ENCODE measurements around the gene ST14. TPM values are rescaled to one million over a fixed set of nuclear protein-coding genes. Genes with fewer than 3 reads are reported as not detected.

The ST14 gene
- total and polyA plus RNA-seq, 2 experiments from 2014 or later, result not detected

DNA sequence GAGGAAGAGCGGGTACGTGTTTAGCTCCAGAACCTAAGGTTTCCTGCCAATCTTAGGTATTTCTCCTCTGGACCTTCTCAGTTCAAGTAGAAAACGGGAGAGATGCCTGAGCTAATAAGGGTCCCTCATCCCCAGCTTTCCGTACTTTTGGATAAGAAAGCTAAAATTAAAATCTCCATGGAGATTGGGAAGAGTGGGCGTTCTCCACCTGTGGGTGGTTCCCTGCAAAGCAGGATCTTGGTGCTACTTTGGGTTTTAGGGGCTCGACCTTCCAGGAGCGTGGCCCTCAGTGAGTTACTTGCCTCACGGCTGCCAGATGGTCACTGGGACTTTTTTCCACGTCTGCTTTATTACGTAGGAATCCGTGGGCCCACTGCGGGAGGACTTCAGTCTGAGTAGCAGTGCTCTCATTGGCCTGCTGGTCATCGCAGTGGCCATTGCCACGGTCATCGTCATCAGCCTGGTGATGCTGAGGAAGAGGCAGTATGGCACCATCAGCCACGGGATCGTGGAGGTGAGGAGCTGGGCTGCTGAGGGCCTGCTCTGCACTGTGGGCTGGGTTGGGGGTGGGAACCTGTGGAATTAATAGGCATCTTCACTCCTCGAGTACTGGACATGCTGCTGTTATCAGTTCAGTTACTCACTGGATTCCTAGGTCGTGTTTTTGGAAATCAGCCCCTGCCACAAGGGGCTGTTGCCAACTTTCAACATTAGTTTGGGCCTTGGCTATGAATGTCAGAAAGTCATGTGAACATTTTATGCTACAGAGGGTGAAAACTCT is 17.8 kb upstream of the ST14 start:
- Histone ChIP-seq H3K9me2 (ENCODE audit: insufficient read depth) (no peaks in the 10 kb centered on the region), H4K20me1 (ENCODE audit: insufficient read depth) (no peaks in the 10 kb centered on the region), H3K9ac (no peak overlapping the region), H3K9me3 (ENCODE audit: low read depth) (no peaks in the 10 kb centered on the region), H3K79me2 (ENCODE audit: insufficient read depth) (no peaks in the 10 kb centered on the region), H3K4me1 (ENCODE audit: insufficient read depth) (no peaks in the 10 kb centered on the region), H2AFZ (no peak overlapping the region), H3K4me3 (no peak overlapping the region), H3F3A (ENCODE audit: insufficient read depth) (no peaks in the 10 kb centered on the region), H3K36me3 (ENCODE audit: low read depth) (peaks cover 20% of the 10 kb centered on the region), H3K27me3 (replicated peaks; ENCODE audit: insufficient read depth) (no peaks in the 10 kb centered on the region), H3K27ac (no peak overlapping the region), H3K4me2 (ENCODE audit: unreplicated experiment) (no peak overlapping the region)
- DNase-seq, result peak; percentile 32
- WGBS, 2 experiments (ENCODE audit: low coverage in 1 of 2, low lambda C conversion rate in 2 of 2, missing lambda C conversion rate in 2 of 2), result 81 to 87% methylated on average over 18 to 19 of the region's 19 CpGs
- TF ChIP-seq EZH2 (IDR thresholded peaks at IDR 0.05; ENCODE audit: insufficient read depth, poor library complexity, severe bottlenecking) (no peak), EZH2phosphoT487 (IDR thresholded peaks at IDR 0.05; ENCODE audit: insufficient read depth, low read depth) (no peak)
- in situ Hi-C loops (cut with MboI), result no loop called here

DNA sequence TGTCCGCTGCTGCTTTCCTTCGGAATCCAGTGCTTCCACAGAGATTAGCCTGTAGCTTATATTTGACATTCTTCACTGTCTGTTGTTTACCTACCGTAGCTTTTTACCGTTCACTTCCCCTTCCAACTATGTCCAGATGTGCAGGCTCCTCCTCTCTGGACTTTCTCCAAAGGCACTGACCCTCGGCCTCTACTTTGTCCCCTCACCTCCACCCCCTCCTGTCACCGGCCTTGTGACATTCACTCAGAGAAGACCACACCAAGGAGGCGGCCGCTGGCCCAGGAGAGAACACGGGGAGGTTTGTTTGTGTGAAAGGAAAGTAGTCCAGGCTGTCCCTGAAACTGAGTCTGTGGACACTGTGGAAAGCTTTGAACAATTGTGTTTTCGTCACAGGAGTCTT is 15.4 kb upstream of the ST14 start:
- DNase-seq, result no peak
- Histone ChIP-seq H3K9me2 (ENCODE audit: insufficient read depth) (no peaks in the 10 kb centered on the region), H3K4me1 (ENCODE audit: insufficient read depth) (no peaks in the 10 kb centered on the region), H3K4me3 (no peak overlapping the region), H3K27ac (no peak overlapping the region), H3K27me3 (replicated peaks; ENCODE audit: insufficient read depth) (no peaks in the 10 kb centered on the region), H2AFZ (no peak overlapping the region), H4K20me1 (ENCODE audit: insufficient read depth) (no peaks in the 10 kb centered on the region), H3K4me2 (ENCODE audit: unreplicated experiment) (no peak overlapping the region), H3F3A (ENCODE audit: insufficient read depth) (no peaks in the 10 kb centered on the region), H3K79me2 (ENCODE audit: insufficient read depth) (no peaks in the 10 kb centered on the region), H3K36me3 (ENCODE audit: low read depth) (peaks cover 10% of the 10 kb centered on the region), H3K9me3 (ENCODE audit: low read depth) (no peaks in the 10 kb centered on the region), H3K9ac (no peak overlapping the region)
- in situ Hi-C loops (cut with MboI), result no loop called here
- WGBS, 2 experiments (ENCODE audit: low coverage in 1 of 2, low lambda C conversion rate in 2 of 2, missing lambda C conversion rate in 2 of 2), result 91 to 95% methylated on average over 10 of the region's 10 CpGs
- TF ChIP-seq EZH2phosphoT487 (IDR thresholded peaks at IDR 0.05; ENCODE audit: insufficient read depth, low read depth) (no peak), EZH2 (IDR thresholded peaks at IDR 0.05; ENCODE audit: insufficient read depth, poor library complexity, severe bottlenecking) (no peak)

DNA sequence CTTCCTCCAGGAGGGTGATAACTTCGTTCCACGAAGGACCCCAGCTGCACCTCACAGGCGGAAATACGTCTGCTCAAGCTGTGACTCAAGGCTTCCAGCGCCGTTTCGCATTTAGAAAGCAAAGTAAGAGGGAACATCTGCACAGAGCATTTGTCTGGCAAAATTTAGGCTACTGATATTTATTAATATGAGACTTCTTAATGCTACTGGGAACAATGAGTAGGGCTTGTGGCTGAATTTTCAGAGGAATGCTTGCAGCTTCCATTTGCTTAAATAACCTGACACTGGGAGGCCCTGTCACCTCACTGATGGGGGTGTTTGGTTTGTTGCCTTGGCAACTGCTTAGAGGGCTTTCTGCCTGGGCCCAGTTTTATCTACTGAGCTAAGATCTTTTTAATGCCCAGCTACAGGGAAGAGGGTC is 14.7 kb upstream of the ST14 start:
- Histone ChIP-seq H3K36me3 (ENCODE audit: low read depth) (peaks cover 10% of the 10 kb centered on the region), H3K4me1 (ENCODE audit: insufficient read depth) (no peaks in the 10 kb centered on the region), H3K4me2 (ENCODE audit: unreplicated experiment) (no peak overlapping the region), H3K79me2 (ENCODE audit: insufficient read depth) (no peaks in the 10 kb centered on the region), H3K27ac (no peak overlapping the region), H2AFZ (no peak overlapping the region), H3K9ac (no peak overlapping the region), H3K4me3 (no peak overlapping the region), H3K27me3 (replicated peaks; ENCODE audit: insufficient read depth) (no peaks in the 10 kb centered on the region), H4K20me1 (ENCODE audit: insufficient read depth) (no peaks in the 10 kb centered on the region), H3K9me3 (ENCODE audit: low read depth) (no peaks in the 10 kb centered on the region), H3K9me2 (ENCODE audit: insufficient read depth) (no peaks in the 10 kb centered on the region), H3F3A (ENCODE audit: insufficient read depth) (no peaks in the 10 kb centered on the region)
- TF ChIP-seq EZH2phosphoT487 (IDR thresholded peaks at IDR 0.05; ENCODE audit: insufficient read depth, low read depth) (no peak), EZH2 (IDR thresholded peaks at IDR 0.05; ENCODE audit: insufficient read depth, poor library complexity, severe bottlenecking) (no peak)
- in situ Hi-C loops (cut with MboI), result no loop called here
- 79 to 80% methylated on average over 7 of the region's 7 CpGs for WGBS, 2 experiments (ENCODE audit: low coverage in 1 of 2, low lambda C conversion rate in 2 of 2, missing lambda C conversion rate in 2 of 2)
- DNase-seq, result no peak

DNA sequence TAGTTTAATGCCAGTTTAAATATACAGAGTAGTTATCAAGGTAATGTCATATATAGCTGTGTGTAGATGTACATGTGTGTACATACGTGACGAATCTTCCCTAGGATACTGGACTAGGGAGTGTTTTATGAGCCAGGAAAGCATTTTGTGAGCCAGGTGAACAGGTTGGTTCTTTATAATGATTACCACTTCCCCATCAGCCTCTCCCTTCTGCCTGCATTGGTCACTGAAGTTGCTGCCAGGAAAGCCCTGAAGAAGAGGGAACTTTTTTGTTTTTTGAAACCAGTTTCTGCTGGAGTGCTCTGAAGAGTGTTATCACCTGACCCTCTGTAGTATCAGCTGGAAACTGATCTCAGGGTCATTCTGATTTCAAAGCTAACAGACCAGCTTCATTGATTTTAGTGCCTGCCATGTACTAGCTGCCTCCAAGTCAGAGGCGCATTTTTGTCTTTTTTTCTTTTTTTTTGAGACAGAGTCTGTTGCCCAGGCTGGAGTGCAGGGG is 14.2 kb upstream of the ST14 start:
- H3K9me2 ChIP-seq (ENCODE audit: insufficient read depth), result no peaks in the 10 kb centered on the region
- in situ Hi-C loops (cut with MboI), result no loop called here
- H2AFZ ChIP-seq, result no peak overlapping the region
- H3F3A ChIP-seq (ENCODE audit: insufficient read depth), result no peaks in the 10 kb centered on the region
- H3K27ac ChIP-seq, result no peak overlapping the region
- WGBS, 2 experiments (ENCODE audit: low coverage in 1 of 2, low lambda C conversion rate in 2 of 2, missing lambda C conversion rate in 2 of 2), result 95 to 96% methylated on average over 3 of the region's 3 CpGs
- H3K4me1 ChIP-seq (ENCODE audit: insufficient read depth), result no peaks in the 10 kb centered on the region
- H3K9ac ChIP-seq, result no peak overlapping the region
- H3K9me3 ChIP-seq (ENCODE audit: low read depth), result no peaks in the 10 kb centered on the region
- no peaks in the 10 kb centered on the region for H3K79me2 ChIP-seq (ENCODE audit: insufficient read depth)
- no peaks in the 10 kb centered on the region for H4K20me1 ChIP-seq (ENCODE audit: insufficient read depth)
- no peaks in the 10 kb centered on the region for H3K27me3 ChIP-seq (replicated peaks; ENCODE audit: insufficient read depth)
- H3K4me3 ChIP-seq, result no peak overlapping the region
- H3K36me3 ChIP-seq (ENCODE audit: low read depth), result peaks cover 10% of the 10 kb centered on the region
- TF ChIP-seq EZH2 (IDR thresholded peaks at IDR 0.05; ENCODE audit: insufficient read depth, poor library complexity, severe bottlenecking), result no peak
- TF ChIP-seq EZH2phosphoT487 (IDR thresholded peaks at IDR 0.05; ENCODE audit: insufficient read depth, low read depth), result no peak
- no peak overlapping the region for H3K4me2 ChIP-seq (ENCODE audit: unreplicated experiment)
- DNase-seq, result no peak
